Mesothelial cell of epicardium (in vitro differentiated cells): ENCODE measurements around the gene LYRM9. TPM values are rescaled to one million over a fixed set of nuclear protein-coding genes. Genes with fewer than 3 reads are reported as not detected.
"Not testable (repeated sequence)": the region's sequence is repeated elsewhere in the genome, so short reads cannot be mapped to it uniquely, and the experiment has no call there.

Experiments used
- DNase-seq, 2 experiments: peaks; one replicate each; pipeline ENCODE4 v3.0.0; 2021; ENCODE audit warnings: low spot score in 2 of 2; ENCODE audit not compliant: unreplicated experiment in 2 of 2
- H3K27ac Mint-ChIP-seq: 2 replicates; pipeline ENCODE4 v1.8.0; 2021; ENCODE audit warnings: mixed read lengths
- H3K27me3 Mint-ChIP-seq: 2 replicates; pipeline ENCODE4 v1.8.0; 2021; ENCODE audit warnings: low read depth, mixed read lengths
- H3K36me3 Mint-ChIP-seq: 2 replicates; pipeline ENCODE4 v1.8.0; 2021; ENCODE audit warnings: mixed read lengths
- H3K4me1 Mint-ChIP-seq: 2 replicates; pipeline ENCODE4 v1.8.0; 2021; ENCODE audit warnings: mixed read lengths
- H3K4me3 Mint-ChIP-seq: 2 replicates; pipeline ENCODE4 v1.8.0; 2021; ENCODE audit warnings: mild to moderate bottlenecking, moderate library complexity, mixed read lengths
- H3K9me3 Mint-ChIP-seq: 2 replicates; pipeline ENCODE4 v1.8.0; 2021; ENCODE audit warnings: mixed read lengths
- total RNA-seq: library from RNA; stranded (reverse); gene quantifications from 3 replicates; pipeline ENCODE4 v1.2.1, GENCODE V29; 2021
- TF ChIP-seq, protein P1 (sequence below): fragments of 200-600 bp; sonication (generic); IDR thresholded peaks from one replicate; pipeline ENCODE4 v1.5.0; 2021; ENCODE audit warnings: antibody characterized with exemption; ENCODE audit not compliant: unreplicated experiment

The LYRM9 gene
- total RNA-seq, 1 donor from 2014 or later: 26.6 TPM

- Mint-ChIP-seq H3K27me3 (peaks cover 24% of the 10 kb centered on the region), H3K36me3 (no peaks in the 10 kb centered on the region), H3K4me1 (peaks cover 3% of the 10 kb centered on the region), H3K27ac (no peak overlapping the region), H3K4me3 (no peak overlapping the region), H3K9me3 (no peaks in the 10 kb centered on the region)
- TF ChIP-seq, protein P1, sequence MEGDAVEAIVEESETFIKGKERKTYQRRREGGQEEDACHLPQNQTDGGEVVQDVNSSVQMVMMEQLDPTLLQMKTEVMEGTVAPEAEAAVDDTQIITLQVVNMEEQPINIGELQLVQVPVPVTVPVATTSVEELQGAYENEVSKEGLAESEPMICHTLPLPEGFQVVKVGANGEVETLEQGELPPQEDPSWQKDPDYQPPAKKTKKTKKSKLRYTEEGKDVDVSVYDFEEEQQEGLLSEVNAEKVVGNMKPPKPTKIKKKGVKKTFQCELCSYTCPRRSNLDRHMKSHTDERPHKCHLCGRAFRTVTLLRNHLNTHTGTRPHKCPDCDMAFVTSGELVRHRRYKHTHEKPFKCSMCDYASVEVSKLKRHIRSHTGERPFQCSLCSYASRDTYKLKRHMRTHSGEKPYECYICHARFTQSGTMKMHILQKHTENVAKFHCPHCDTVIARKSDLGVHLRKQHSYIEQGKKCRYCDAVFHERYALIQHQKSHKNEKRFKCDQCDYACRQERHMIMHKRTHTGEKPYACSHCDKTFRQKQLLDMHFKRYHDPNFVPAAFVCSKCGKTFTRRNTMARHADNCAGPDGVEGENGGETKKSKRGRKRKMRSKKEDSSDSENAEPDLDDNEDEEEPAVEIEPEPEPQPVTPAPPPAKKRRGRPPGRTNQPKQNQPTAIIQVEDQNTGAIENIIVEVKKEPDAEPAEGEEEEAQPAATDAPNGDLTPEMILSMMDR: no peak
- no peak for DNase-seq
These were observed 21.2 kb upstream of the LYRM9 start for GRCh38 chr17:27914382-27914781.

- Mint-ChIP-seq H3K4me1 (peaks cover 3% of the 10 kb centered on the region), H3K9me3 (no peaks in the 10 kb centered on the region), H3K27me3 (peaks cover 25% of the 10 kb centered on the region), H3K27ac (no peak overlapping the region), H3K4me3 (no peak overlapping the region), H3K36me3 (no peaks in the 10 kb centered on the region)
- DNase-seq: no peak
- TF ChIP-seq, protein P1: no peak
These were observed 19.8 kb upstream of the LYRM9 start for GRCh38 chr17:27912964-27913363.

GRCh38 chr17:27912299-27912698, 19.1 kb upstream of the LYRM9 start:
- not testable (repeated sequence) for H3K4me3 Mint-ChIP-seq, DNase-seq, H3K27ac Mint-ChIP-seq, H3K9me3 Mint-ChIP-seq, H3K36me3 Mint-ChIP-seq, H3K4me1 Mint-ChIP-seq
- peaks cover 23% of the 10 kb centered on the region for H3K27me3 Mint-ChIP-seq

- no peak for DNase-seq
- no peaks in the 10 kb centered on the region for H3K36me3 Mint-ChIP-seq
- H3K4me3 Mint-ChIP-seq: no peak overlapping the region
- no peaks in the 10 kb centered on the region for H3K9me3 Mint-ChIP-seq
- peaks cover 6% of the 10 kb centered on the region for H3K4me1 Mint-ChIP-seq
- TF ChIP-seq, protein P1: no peak
- H3K27ac Mint-ChIP-seq: no peak overlapping the region
- peaks cover 20% of the 10 kb centered on the region for H3K27me3 Mint-ChIP-seq
These were observed 14.9 kb upstream of the LYRM9 start for GRCh38 chr17:27907976-27908558.

GRCh38 chr17:27906623-27907022, 13.5 kb upstream of the LYRM9 start:
- Mint-ChIP-seq H3K4me3 (no peak overlapping the region), H3K9me3 (no peaks in the 10 kb centered on the region), H3K27me3 (peaks cover 17% of the 10 kb centered on the region), H3K27ac (no peak overlapping the region), H3K36me3 (no peaks in the 10 kb centered on the region), H3K4me1 (peaks cover 6% of the 10 kb centered on the region)
- TF ChIP-seq, protein P1: no peak
- DNase-seq: no peak

GRCh38 chr17:27906226-27906580, 13.0 kb upstream of the LYRM9 start:
- no peaks in the 10 kb centered on the region for H3K36me3 Mint-ChIP-seq
- H3K27ac Mint-ChIP-seq: no peak overlapping the region
- no peak for DNase-seq
- H3K27me3 Mint-ChIP-seq: peaks cover 17% of the 10 kb centered on the region
- TF ChIP-seq, protein P1: no peak
- peaks cover 6% of the 10 kb centered on the region for H3K4me1 Mint-ChIP-seq
- no peak overlapping the region for H3K4me3 Mint-ChIP-seq
- no peaks in the 10 kb centered on the region for H3K9me3 Mint-ChIP-seq
